GM12892 (cell line): ENCODE measurements around the gene ZNF689. TPM values are rescaled to one million over a fixed set of nuclear protein-coding genes. Genes with fewer than 3 reads are reported as not detected.

Experiments used
- DNase-seq: peaks from one replicate; pipeline ENCODE4 v3.0.0; 2011; ENCODE audit not compliant: insufficient read length
- FAIRE-seq: peaks from 2 replicates; lab custom pipeline; 2011; peaks lifted over from hg19 to GRCh38; lab: Jason Lieb, UNC
- POLR2A ChIP-seq: IDR thresholded peaks from 2 replicates; pipeline ENCODE4 v1.6.1; 2011; ENCODE audit warnings: low read depth, low read length, control low read depth
- POLR2AphosphoS5 ChIP-seq: IDR thresholded peaks from 2 replicates; pipeline ENCODE4 v1.6.1; 2011; ENCODE audit warnings: low read depth, low read length, control low read depth
- TAF1 ChIP-seq: IDR thresholded peaks from 2 replicates; pipeline ENCODE4 v1.6.1; 2011; ENCODE audit warnings: low read depth, mild to moderate bottlenecking, control low read depth, low read length, borderline replicate concordance
- polyA plus RNA-seq: library from polyadenylated mRNA; unstranded; fragments of >200 nt; gene quantifications from one replicate; pipeline ENCODE4 v1.2.1, GENCODE V29; 2012; ENCODE audit warnings: missing spikeins, inconsistent platforms; ENCODE audit not compliant: missing spikeins

ZNF689 gene
- 3.7 TPM for polyA plus RNA-seq

- peak; percentile 82 for FAIRE-seq
These were observed at the start of gene ZNF689 for GRCh38 chr16:30609926-30610839. Gene ZNF689 (minus strand): TSS chr16:30610389. CDS start chr16:30610041, 348 bp downstream.

GRCh38 chr16:30658731-30659506, 48.7 kb upstream of the ZNF689 start:
- FAIRE-seq = peak; percentile 78
- peak; percentile 57 for DNase-seq
- TF ChIP-seq TAF1 (no peak), POLR2AphosphoS5 (0 out of 2 replicates have a peak, but pooled peaks have one; percentile 1), POLR2A (no peak; the same call in 1 of the 2 replicates)

More at GRCh38 chr16:30609926-30610839, at the start of gene ZNF689:
- peak; percentile 82 for TF ChIP-seq POLR2A
- peak; percentile 84 for TF ChIP-seq POLR2AphosphoS5
- peak; percentile 94 for TF ChIP-seq TAF1
- DNase-seq = peak; percentile 85

GRCh38 chr16:30657866-30658730, 47.9 kb upstream of the ZNF689 start, which contains the start of gene FBRS:
Gene FBRS (plus strand): TSS chr16:30658431. CDS start chr16:30659519, 1,088 bp downstream.
- DNase-seq (peak; percentile 88), FAIRE-seq (peak; percentile 99)
- TF ChIP-seq POLR2A = peak; percentile 83
- no peak for TF ChIP-seq TAF1
- TF ChIP-seq POLR2AphosphoS5 = peak; percentile 90

GRCh38 chr16:30656974-30657865, 47.0 kb upstream of the ZNF689 start:
- FAIRE-seq (no peak), DNase-seq (no peak)
- TF ChIP-seq POLR2A (peak; percentile 58), POLR2AphosphoS5 (no peak)

GRCh38 chr16:30656388-30656787, 46.2 kb upstream of the ZNF689 start:
- FAIRE-seq = no peak
- no peak for DNase-seq
- TF ChIP-seq POLR2A (no peak), TAF1 (no peak), POLR2AphosphoS5 (no peak)

- FAIRE-seq (no peak), DNase-seq (no peak)
- TF ChIP-seq POLR2A (no peak), POLR2AphosphoS5 (no peak), TAF1 (no peak)
These were observed 45.7 kb upstream of the ZNF689 start for GRCh38 chr16:30655815-30656347.

- TF ChIP-seq POLR2AphosphoS5 = no peak
- no peak for TF ChIP-seq POLR2A
- TF ChIP-seq TAF1 = no peak
- DNase-seq (no peak), FAIRE-seq (no peak)
These were observed 44.7 kb upstream of the ZNF689 start for GRCh38 chr16:30654856-30655255.

GRCh38 chr16:30652718-30653117, 42.5 kb upstream of the ZNF689 start:
- FAIRE-seq (no peak), DNase-seq (no peak)

GRCh38 chr16:30652005-30652296, 41.8 kb upstream of the ZNF689 start:
- FAIRE-seq (no peak), DNase-seq (no peak)
- TF ChIP-seq POLR2AphosphoS5 (no peak), POLR2A (no peak), TAF1 (no peak)

More at GRCh38 chr16:30652718-30653117, 42.5 kb upstream of the ZNF689 start:
- TF ChIP-seq POLR2A (no peak), POLR2AphosphoS5 (no peak), TAF1 (no peak)
